Thoracic aorta (tissue), 2 donors: ENCODE data around the gene RUNX2. TPM values are rescaled to one million over a fixed set of nuclear protein-coding genes. Genes with fewer than 3 reads are reported as not detected.

Experiments used
- ATAC-seq: fragments of 150-250 bp; one replicate; pipeline ENCODE4 v1.8.0; 2017; ENCODE audit warnings: low read depth; ENCODE audit not compliant: insufficient number of reproducible peaks, low FRiP score
- DNase-seq: peaks from one replicate; pipeline ENCODE4 v3.0.0-alpha.2; 2020; ENCODE audit warnings: low spot score
- H3K27ac ChIP-seq, 2 donors: fragments of 200-600 bp; sonication (generic); 1 replicate in 1 of 2; 2 replicates in 1 of 2; pipeline ENCODE4 v1.5.1; 2016; ENCODE audit warnings: mild to moderate bottlenecking in 2 of 2, moderate library complexity in 2 of 2
- H3K27me3 ChIP-seq: fragments of 200-600 bp; sonication (generic); replicated peaks from 2 replicates; pipeline ENCODE4 v1.6.0; 2016; ENCODE audit warnings: mild to moderate bottlenecking; ENCODE audit not compliant: insufficient read depth
- H3K36me3 ChIP-seq: fragments of 200-600 bp; sonication (generic); one replicate; pipeline ENCODE4 v1.5.1; 2016
- H3K4me1 ChIP-seq, 2 donors: fragments of 200-600 bp; sonication (generic); 1 replicate in 1 of 2; 2 replicates in 1 of 2; pipeline versions ENCODE4 v1.5.1 to v1.6.0; 2016; ENCODE audit warnings: low read depth in 2 of 2, mild to moderate bottlenecking in 1 of 2; ENCODE audit not compliant: control insufficient read depth in 1 of 2
- H3K4me3 ChIP-seq: fragments of 200-600 bp; sonication (generic); 2 replicates; pipeline ENCODE4 v1.5.1; 2016; ENCODE audit warnings: mild to moderate bottlenecking
- H3K9me3 ChIP-seq: fragments of 200-600 bp; sonication (generic); 2 replicates; pipeline ENCODE4 v1.5.1; 2016
- total RNA-seq, 2 donors: library from RNA; depleted of rRNA; stranded (reverse); fragments of >200 nt; gene quantifications; one replicate each; pipeline versions ENCODE4 v1.1.0 to v1.2.3, GENCODE V29; 2016
- TF ChIP-seq, protein P1 (sequence below): fragments of 200-600 bp; sonication (generic); IDR thresholded peaks from one replicate; pipeline ENCODE4 v1.5.1; 2019; ENCODE audit warnings: antibody characterized with exemption

RUNX2 gene
- total RNA-seq, 2 donors from 2014 or later: 3.2 to 7.9 TPM

DNA sequence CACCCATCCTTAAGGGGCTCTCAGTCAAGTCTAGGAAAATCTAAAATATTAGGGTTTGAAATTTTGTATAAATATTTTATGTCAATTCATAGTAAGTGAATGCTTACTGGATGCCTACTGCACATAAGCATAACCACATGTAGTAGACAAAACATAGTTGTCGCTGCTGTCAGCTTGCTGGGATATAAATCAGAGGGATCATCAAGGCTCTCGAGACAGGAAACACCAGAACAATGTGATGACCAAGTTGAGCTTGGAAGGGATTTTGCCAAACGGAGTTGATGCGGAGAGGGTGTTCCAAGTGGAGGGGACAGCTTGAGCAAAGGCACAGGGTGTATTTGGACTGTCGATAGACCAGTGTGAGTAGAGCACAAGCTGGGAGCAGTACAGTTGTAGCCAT is 155.4 kb downstream of the RUNX2 start:
- H3K9me3 ChIP-seq: no peaks in the 10 kb centered on the region
- H3K4me3 ChIP-seq: no peak overlapping the region
- peaks cover 0 to 5% of the 10 kb centered on the region in 2 donors for H3K4me1 ChIP-seq
- no peak for ATAC-seq
- TF ChIP-seq, protein P1, sequence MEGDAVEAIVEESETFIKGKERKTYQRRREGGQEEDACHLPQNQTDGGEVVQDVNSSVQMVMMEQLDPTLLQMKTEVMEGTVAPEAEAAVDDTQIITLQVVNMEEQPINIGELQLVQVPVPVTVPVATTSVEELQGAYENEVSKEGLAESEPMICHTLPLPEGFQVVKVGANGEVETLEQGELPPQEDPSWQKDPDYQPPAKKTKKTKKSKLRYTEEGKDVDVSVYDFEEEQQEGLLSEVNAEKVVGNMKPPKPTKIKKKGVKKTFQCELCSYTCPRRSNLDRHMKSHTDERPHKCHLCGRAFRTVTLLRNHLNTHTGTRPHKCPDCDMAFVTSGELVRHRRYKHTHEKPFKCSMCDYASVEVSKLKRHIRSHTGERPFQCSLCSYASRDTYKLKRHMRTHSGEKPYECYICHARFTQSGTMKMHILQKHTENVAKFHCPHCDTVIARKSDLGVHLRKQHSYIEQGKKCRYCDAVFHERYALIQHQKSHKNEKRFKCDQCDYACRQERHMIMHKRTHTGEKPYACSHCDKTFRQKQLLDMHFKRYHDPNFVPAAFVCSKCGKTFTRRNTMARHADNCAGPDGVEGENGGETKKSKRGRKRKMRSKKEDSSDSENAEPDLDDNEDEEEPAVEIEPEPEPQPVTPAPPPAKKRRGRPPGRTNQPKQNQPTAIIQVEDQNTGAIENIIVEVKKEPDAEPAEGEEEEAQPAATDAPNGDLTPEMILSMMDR: no peak
- no peak for DNase-seq
- no peaks in the 10 kb centered on the region for H3K36me3 ChIP-seq
- H3K27me3 ChIP-seq: no peaks in the 10 kb centered on the region
- H3K27ac ChIP-seq: no peak overlapping the region

DNA sequence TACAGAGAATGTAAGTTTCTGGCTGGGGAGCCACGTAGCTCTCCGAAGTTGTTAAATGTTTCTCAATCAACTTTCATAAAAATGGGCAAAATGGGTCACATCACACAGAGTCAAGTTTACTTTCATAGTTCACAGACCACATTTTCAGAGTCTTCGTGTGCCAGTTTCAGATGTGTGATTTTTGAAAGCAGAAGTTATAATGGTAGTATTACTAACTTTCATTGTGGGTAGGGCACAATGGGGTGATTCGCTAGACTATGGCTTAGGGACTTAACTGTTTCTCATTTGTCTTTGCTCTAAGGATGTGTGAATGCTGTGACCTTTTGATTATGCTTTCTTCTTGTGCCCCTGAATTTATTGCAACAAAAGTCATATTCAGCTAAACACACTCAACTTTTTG is 158.6 kb downstream of the RUNX2 start:
- Histone ChIP-seq H3K36me3 (no peaks in the 10 kb centered on the region), H3K4me1 (no peaks in the 10 kb centered on the region), H3K9me3 (no peaks in the 10 kb centered on the region), H3K4me3 (no peak overlapping the region), H3K27me3 (no peaks in the 10 kb centered on the region), H3K27ac (no peak overlapping the region)
- ATAC-seq (no peak), DNase-seq (no peak)
- TF ChIP-seq, protein P1: no peak

DNA sequence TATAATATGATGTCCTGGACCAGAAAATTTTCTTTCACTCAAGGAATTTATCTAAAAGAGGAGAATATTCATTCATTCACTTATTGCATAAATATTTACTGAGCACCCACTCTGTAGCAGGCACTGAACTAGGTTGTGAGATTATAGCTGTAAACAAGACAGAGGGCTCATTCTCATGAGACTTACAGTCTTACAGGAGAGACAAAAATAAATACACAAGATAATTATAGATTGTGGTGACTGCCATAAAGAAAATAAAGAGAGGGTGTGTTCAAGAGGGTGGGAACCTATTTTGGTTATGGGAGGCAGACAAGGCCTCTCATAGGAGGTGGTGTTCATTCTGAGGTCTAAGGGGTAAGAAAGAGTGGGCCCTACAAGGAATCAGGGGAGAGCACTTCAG is 159.5 kb downstream of the RUNX2 start:
- DNase-seq (no peak), ATAC-seq (no peak)
- Histone ChIP-seq H3K36me3 (no peaks in the 10 kb centered on the region), H3K27me3 (no peaks in the 10 kb centered on the region), H3K4me1 (no peaks in the 10 kb centered on the region), H3K27ac (no peak overlapping the region), H3K4me3 (no peak overlapping the region), H3K9me3 (no peaks in the 10 kb centered on the region)
- TF ChIP-seq, protein P1: no peak

DNA sequence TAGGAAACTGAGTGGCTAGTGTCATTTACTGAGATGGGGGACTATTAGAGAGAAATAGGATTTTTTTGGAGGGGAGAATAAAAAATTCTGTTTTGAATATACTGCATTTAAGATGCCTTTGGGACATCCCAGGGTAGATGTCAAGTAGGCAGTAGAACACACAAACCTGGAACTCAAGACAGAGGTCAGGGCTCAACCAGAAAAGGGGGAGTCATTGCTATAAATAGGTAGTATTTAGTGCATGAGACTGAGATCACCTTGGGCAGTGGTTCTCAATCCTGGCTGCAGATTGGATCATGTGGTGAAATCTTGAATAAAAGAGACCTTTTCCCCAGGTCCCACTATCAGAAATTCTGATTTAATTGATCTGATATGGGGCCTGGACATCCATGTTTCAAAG is 160.1 kb downstream of the RUNX2 start:
- TF ChIP-seq, protein P1: no peak
- no peaks in the 10 kb centered on the region for H3K4me1 ChIP-seq
- no peaks in the 10 kb centered on the region for H3K27me3 ChIP-seq

DNA sequence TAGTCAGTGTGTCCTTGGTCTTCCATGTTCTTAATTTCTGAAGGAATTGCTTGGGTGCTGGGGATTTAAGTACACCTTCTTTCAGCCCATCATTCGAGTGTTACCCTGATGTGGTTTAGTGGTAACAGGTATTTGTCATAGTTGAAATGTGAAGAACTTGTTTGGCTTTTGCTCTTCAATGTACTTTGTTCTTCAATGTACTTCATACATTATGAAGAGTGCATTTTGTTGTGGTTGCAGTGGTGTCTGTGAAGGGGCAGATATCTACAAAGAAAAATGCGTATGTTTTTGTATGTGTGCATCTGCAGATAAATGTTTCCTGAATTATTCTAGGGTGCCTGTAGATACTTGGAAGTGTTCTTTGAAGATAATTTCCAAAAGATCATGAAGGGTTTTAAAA is 160.8 kb downstream of the RUNX2 start:
- TF ChIP-seq, protein P1: no peak
- Histone ChIP-seq H3K36me3 (no peaks in the 10 kb centered on the region), H3K27ac (no peak overlapping the region), H3K9me3 (no peaks in the 10 kb centered on the region), H3K4me3 (no peak overlapping the region), H3K27me3 (no peaks in the 10 kb centered on the region), H3K4me1 (no peaks in the 10 kb centered on the region)
- ATAC-seq (no peak), DNase-seq (no peak)

More for the DNA sequence above, 160.1 kb downstream of the RUNX2 start:
- Histone ChIP-seq H3K9me3 (no peaks in the 10 kb centered on the region), H3K27ac (no peak overlapping the region), H3K4me3 (no peak overlapping the region), H3K36me3 (no peaks in the 10 kb centered on the region)
- ATAC-seq (no peak), DNase-seq (no peak)
